GM18505 (cell line): ENCODE data around the gene SMC1A.

Experiments used
- ATAC-seq: cut with Tn5 transposase; IDR thresholded peaks from one replicate; pipeline ENCODE4 v1.9.1; 2021; ENCODE audit not compliant: unreplicated experiment
- POLR2A ChIP-seq: IDR thresholded peaks from 4 replicates; pipeline ENCODE4 v1.6.1; 2011; ENCODE audit warnings: borderline replicate concordance; ENCODE audit not compliant: insufficient read depth, insufficient read length; ENCODE audit errors: extremely low read depth

The SMC1A gene

DNA sequence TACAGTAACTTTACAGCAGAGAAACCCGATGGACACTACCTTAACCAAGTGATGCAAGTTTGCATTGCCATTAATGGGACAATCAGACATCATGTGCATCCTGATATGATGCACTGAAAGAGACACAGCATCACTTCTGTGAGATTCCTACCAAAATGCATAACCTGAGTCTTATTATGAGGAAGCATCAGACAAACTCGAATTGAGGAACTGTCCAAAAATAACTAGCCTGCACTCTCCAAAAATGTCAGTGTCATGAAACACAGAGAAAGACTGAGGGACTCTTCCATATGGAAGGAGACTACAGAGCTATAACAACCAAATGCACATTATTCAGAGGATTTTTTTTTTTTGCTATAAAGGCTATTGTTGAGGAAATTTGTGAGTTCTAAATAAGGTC is 74.5 kb downstream of the SMC1A start:
- ATAC-seq = no peak

DNA sequence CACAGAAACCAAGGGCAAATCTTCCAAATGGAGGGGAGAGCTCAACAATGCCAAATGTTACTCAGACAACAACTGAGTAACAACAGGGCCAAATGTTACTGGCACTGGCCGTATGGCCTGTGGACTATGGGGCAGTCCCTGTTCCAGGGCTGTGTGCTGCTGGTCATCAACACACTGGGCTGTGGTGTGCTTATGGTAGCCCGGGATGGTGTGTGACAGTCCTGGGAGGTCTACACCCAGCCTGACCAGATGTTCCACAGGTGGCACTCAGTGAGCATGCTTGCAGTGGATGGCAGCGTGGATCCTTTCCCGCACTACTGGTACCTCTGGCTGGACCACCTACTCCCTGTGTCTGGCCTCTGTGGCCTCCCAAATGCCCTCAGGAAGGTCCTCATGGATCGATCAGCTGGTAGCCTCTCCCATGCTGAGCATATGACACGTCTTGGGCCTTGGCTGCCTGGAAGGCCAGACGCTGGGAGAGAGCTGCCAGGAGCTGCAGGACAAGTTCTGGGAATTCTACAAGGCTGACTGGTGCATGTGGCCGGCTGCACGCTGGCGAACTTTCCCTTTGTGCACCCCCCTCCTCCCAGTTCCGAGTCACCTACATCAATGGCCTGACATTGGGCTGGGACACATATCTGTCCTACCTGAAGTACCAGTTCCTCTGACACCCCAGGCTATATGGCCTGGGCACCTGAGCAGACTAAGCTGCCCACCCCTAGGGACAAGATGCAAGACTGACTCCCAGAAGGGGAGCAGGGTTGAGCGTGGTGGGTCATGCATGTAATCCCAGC is 81.4 kb downstream of the SMC1A start:
- no peak for TF ChIP-seq POLR2A
- ATAC-seq = no peak

More for the DNA sequence above, 74.5 kb downstream of the SMC1A start:
- TF ChIP-seq POLR2A = no peak

DNA sequence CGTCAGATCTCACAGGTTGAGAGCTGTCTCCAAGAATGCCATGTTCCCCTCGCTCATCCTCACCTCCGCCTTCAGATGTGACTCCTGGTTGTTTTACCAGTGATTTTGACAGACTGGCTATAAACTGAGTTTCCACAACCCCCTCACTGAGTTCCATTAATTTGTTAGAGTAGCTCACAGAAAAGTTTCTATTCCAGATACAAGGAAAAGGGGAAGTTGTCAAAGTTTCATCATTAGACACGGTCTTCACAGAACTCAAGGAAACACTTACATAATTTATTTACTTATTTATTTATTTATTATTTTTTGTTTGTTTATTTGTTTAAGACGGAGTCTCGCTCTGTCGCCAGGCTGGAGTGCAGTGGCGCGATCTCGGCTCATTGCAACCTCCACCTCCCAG is 85.4 kb downstream of the SMC1A start:
- no peak for ATAC-seq
- TF ChIP-seq POLR2A = no peak

DNA sequence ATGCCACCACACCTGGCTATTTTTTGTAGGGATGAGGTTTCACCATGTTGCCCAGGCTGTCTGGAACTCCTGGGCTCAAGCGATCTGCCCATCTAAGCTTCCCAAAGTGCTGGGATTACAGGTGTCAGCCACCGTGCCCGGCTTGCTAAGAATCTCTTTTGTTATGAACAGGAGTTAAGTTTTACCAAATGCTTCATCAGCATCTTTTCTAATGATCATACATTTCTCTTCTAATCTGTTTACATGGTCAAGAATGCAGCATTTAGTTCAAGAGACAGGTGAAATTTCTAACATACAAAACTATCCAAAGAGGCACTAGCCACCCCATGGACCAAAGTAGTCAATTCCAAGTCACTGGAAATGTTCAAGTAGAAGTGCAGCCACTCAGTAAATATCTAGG is 88.6 kb downstream of the SMC1A start:
- no peak for ATAC-seq
- no peak for TF ChIP-seq POLR2A

DNA sequence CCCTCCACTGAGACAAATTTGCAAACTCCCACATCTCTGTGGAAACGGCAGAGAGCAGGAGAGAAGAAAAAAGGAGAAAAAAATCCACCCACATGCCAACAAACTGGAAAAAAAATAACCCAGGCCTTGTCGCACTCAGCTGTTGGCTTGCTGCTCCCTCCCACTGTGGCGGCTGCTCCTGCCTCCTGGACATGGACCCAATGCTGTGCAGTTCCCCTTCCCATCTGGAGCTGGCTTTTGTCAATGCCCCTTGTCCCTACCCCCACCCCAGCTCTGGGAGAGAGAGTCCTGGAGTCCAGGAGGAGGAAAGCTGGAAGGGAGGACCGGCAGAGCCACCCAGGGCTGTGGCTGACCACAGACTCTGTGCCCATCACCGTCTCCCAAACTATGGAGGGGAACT is 90.2 kb downstream of the SMC1A start:
- no peak for TF ChIP-seq POLR2A
- no peak for ATAC-seq

DNA sequence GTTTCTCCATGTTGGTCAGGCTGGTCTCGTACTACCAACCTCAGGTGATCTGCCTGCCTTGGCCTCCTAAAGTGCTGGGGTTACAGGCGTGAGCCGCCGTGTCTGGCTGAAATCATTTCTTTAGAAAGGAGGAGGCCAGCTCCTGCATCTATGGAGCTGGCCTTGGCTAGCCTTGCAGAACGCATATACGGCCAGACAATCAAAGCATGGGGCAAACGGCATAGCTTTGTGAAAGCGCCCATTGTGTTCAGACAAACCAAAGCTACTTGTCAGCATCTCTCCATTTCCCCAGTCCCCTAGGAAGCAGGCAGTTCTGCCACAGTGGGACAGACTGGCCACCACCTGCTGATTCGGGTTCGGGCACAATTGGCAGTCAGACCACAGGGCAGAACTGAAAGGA is 92.1 kb downstream of the SMC1A start:
- no peak for ATAC-seq
- no peak for TF ChIP-seq POLR2A

DNA sequence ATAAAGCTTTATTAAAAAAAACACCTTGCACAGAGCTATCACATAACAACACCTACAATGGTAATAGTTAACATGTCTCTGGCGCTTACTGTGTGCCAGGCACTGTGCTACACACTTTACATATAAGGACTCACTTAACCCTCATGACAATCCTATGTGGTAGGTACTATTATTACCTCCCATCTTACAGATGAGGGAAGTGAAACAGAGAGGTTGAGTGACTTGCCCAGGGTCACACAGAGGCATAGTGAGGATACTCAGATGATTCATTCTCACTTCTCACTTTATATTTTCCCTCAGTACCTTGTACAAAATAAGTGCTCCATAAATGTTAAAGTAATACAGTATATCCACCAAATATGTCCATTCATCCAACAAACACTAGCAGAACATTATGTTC is 97.7 kb downstream of the SMC1A start:
- ATAC-seq = no peak
- TF ChIP-seq POLR2A = no peak
